Activated CD8-positive, alpha-beta memory T cell treated with anti-CD3 and anti-CD28 coated beads for 36 hours (primary cell): ENCODE measurements around the gene ARID4A. TPM values are rescaled to one million over a fixed set of nuclear protein-coding genes. Genes with fewer than 3 reads are reported as not detected.
"Not testable (repeated sequence)": the region's sequence is repeated elsewhere in the genome, so short reads cannot be mapped to it uniquely, and the experiment has no call there.

Experiments used
- CTCF ChIA-PET: fragments of 350-600 bp; sonication (Branson Sonifier 250); formaldehyde crosslinking; loops from one replicate; lab custom pipeline; 2021; ENCODE audit warnings: antibody characterized with exemption; lab: Charles Lee
- POLR2A ChIA-PET: fragments of 350-600 bp; sonication (Branson Sonifier 250); formaldehyde crosslinking; loops from one replicate; lab custom pipeline; 2021; ENCODE audit warnings: antibody characterized with exemption; lab: Charles Lee
- total RNA-seq, 2 experiments: library from RNA; stranded (reverse); gene quantifications; one replicate each; pipeline ENCODE4 v1.2.3, GENCODE V29; 2021

The ARID4A gene
- total RNA-seq, 2 experiments from 2014 or later: 15.9 to 16.8 TPM

DNA sequence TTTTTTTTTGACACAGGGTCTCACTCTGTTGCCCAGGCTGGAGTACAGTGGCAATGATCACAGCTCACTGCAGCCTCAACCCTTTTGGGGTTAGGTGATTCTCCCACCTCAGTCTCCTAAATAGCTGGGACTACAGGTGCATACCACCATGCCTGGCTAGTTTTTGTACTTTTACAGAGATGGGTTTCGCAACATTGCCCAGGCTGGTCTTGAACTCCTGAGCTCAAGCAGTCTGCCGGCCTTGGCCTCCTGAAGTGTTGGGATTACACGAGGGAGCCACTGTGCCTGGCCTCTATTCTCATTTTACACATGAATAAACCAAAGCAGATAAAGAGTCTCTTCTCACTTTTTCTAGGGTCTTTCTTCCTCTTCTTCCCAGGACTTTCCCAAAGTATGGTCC lies 100.5 kb downstream of the ARID4A start:
- ChIA-PET CTCF (no interaction called here), POLR2A (interaction anchor here (0.6 kb wide), 1 partner anchor 218 kb away, joined by 6 read pairs; no protein-coding TSS in a partner anchor)

DNA sequence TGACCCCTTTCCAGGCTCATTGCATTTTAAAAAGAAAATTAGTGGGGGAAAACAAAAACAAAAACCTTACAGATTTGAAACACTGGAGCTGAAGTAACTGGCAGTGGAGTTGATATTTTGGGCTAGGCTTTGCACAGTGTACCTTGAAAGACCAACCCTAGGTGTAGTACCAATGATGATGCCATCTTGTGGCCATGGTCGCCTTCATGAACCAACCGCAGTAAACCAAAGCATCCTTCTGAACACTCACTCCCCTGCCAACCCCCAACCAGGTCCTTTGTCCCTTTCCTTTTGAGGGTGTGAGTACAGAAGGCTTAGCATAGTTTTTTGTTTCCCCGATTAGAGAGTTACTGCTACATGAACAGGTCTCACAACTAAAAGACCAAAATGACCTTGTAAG lies 103.2 kb downstream of the ARID4A start:
- POLR2A ChIA-PET: no interaction called here
- CTCF ChIA-PET: no interaction called here

DNA sequence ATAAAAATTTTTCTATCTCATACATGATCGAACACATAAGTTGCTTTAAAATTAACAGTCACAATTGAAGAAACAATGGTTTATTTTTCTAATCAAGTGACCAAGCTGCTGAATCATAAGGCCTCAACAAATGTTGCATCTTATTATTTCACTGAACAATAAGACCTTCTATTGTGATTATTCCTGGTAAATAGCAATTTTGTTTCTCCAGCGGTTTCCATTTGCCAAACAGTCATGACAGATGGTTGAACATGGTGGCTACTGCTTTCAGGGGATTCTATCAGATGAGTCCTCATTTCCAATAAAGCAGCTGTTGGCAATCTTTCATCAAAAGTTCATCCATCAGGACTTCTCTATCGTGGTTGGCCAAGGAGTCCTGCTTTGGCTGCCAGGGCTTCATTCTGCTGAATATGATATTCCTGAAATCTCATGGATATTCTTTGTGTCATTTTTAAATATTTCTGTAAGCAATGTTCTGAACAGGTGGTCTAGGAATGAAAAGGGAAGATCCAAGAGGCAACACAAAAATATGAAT lies 110.4 kb downstream of the ARID4A start:
- CTCF ChIA-PET: no interaction called here
- POLR2A ChIA-PET: interaction anchor here (0.6 kb wide), 1 partner anchor 14 kb away, joined by 3 read pairs; no protein-coding TSS in a partner anchor

DNA sequence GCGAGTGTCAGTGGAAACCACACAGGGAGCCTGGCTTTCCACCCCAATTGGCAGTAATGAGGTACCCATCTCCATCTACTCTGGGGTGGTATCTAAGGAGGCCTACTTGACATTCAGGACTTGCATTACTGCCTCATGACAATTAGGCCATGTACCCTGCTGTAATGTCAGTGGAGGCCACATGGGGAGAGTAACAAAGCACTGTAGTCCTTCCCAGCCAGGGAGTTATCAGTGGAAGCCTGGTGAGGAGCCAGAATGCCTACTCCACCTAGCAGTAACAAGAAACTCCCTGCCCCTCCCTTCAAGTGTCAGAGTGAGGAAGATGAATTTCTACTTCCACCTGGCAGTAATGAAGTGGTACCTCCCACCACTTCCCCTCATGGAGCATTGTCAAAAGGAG lies 116.5 kb downstream of the ARID4A start:
- POLR2A ChIA-PET: no interaction called here
- CTCF ChIA-PET: no interaction called here

DNA sequence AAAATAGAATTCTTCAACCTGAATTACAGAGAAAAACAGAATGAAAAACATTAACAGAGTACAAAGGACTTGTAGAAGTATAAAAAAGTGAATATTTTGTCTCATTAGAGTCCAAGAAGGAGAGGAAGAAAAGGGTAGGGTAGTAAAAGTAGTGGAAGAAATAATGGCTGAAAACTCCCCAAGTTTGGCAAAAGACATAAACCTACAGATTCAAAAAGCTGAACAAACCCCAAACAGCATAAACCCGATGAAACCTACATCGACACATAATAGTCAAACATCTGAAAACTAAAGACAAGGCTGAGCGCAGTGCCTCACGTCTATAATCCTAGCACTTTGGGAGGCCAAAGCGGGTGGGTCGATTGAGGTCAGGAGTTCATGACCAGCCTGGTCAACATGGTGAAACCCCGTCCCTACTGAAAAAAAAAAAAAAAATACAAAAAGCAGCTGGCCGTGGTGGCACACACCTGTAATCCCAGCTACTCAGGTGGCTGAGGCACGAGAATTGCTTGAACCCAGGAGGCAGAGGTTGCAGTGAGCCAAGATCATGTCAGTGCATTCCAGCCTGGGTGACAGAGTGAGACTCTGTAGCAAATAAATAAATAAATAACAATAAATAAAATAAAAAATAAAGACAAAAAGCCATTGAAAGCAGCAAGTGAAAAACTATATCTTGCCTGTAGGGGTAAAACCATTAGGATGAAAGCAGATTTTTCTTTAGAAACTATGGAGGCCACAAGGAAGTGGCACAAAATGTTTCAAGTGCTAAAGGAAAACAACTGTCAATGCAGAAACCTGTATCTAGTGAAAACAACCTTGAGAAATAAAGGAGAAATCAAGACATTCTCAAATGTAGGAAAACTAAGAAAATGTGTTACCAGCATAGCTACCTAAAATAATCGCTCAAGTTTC lies 117.5 kb downstream of the ARID4A start:
- ChIA-PET POLR2A (interaction anchor here (0.7 kb wide), 1 partner anchor 9 kb away, joined by 3 read pairs; no protein-coding TSS in a partner anchor), CTCF (interaction anchor here (0.6 kb wide), 1 partner anchor 178 kb away, joined by 3 read pairs; no protein-coding TSS in a partner anchor)

DNA sequence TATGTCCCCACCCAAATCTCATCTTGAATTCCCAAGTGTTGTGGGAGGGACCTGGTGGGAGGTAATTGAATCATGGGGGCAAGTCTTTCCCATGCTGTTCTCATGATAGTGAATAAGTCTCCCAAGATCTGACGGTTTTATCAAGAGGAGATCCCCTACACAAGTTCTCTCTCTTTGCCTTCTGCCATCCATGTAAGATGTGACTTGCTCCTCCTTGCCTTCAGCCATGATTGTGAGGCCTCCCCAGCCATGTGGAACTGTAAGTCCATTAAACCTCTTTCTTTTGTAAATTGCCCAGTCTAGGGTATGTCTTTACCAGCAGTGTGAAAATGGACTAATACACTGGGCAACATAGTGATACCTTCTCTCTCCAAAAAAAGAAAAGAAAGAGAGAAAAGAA lies 118.6 kb downstream of the ARID4A start:
- CTCF ChIA-PET: not testable (repeated sequence)
- POLR2A ChIA-PET: interaction anchor here (0.6 kb wide), 1 partner anchor 21 kb away, joined by 3 read pairs; no protein-coding TSS in a partner anchor

Other genes with a start within 250 kb of the ARID4A start
- under 1 TPM in 1 of 2 experiments, not detected in 1; 0.06 TPM for gene ARMH4, start 146.3 kb upstream of the ARID4A start, total RNA-seq
- gene ACTR10, start 98.4 kb upstream of the ARID4A start, total RNA-seq: 10 to 100 TPM; 32.7 to 35.2 TPM
- 100 to 1,000 TPM; 357 to 379 TPM for gene PSMA3, start 53.7 kb upstream of the ARID4A start, total RNA-seq
- not detected for gene TOMM20L, start 97.4 kb downstream of the ARID4A start, total RNA-seq
- 10 to 100 TPM; 79.8 to 80.3 TPM for gene TIMM9, start 129.0 kb downstream of the ARID4A start, total RNA-seq
- gene KIAA0586, start 129.2 kb downstream of the ARID4A start, total RNA-seq: 10 to 100 TPM; 19.1 to 20.6 TPM